Gastrocnemius medialis (tissue), 4 donors: ENCODE data around the gene TNS1.

Experiments used
- CTCF ChIP-seq, 5 experiments: fragments of 450-650 bp in 3 of 5; fragments of 200-600 bp in 2 of 5; sonication (generic) in 2 of 5; IDR thresholded peaks in 4 of 5; conservative IDR thresholded peaks in 1 of 5; 1 replicate in 4 of 5; 2 replicates in 1 of 5; pipeline ENCODE4 v1.5.1; 2016 to 2019; ENCODE audit warnings: antibody characterized with exemption in 5 of 5, mild to moderate bottlenecking in 3 of 5, moderate library complexity in 3 of 5
- POLR2A ChIP-seq, 2 donors: fragments of 450-650 bp; IDR thresholded peaks; one replicate each; pipeline ENCODE4 v1.6.1; 2017; ENCODE audit warnings: antibody characterized with exemption in 2 of 2, mild to moderate bottlenecking in 2 of 2, moderate library complexity in 2 of 2

GRCh38 chr2:217908544-217908943, 94.3 kb downstream of the TNS1 start:
- no peak for TF ChIP-seq CTCF (IDR thresholded peaks at IDR 0.05 in 4 of 5, conservative IDR thresholded peaks at IDR 0.05 in 1 of 5)
- no peak for TF ChIP-seq POLR2A (IDR thresholded peaks at IDR 0.05)
